HG03108 (cell line): ENCODE measurements around the gene LRRC71.

Source experiments
- ATAC-seq: cut with Tn5 transposase; IDR thresholded peaks from one replicate; pipeline ENCODE4 v1.9.1; 2021; ENCODE audit warnings: moderate library complexity; ENCODE audit not compliant: unreplicated experiment

LRRC71 gene

DNA sequence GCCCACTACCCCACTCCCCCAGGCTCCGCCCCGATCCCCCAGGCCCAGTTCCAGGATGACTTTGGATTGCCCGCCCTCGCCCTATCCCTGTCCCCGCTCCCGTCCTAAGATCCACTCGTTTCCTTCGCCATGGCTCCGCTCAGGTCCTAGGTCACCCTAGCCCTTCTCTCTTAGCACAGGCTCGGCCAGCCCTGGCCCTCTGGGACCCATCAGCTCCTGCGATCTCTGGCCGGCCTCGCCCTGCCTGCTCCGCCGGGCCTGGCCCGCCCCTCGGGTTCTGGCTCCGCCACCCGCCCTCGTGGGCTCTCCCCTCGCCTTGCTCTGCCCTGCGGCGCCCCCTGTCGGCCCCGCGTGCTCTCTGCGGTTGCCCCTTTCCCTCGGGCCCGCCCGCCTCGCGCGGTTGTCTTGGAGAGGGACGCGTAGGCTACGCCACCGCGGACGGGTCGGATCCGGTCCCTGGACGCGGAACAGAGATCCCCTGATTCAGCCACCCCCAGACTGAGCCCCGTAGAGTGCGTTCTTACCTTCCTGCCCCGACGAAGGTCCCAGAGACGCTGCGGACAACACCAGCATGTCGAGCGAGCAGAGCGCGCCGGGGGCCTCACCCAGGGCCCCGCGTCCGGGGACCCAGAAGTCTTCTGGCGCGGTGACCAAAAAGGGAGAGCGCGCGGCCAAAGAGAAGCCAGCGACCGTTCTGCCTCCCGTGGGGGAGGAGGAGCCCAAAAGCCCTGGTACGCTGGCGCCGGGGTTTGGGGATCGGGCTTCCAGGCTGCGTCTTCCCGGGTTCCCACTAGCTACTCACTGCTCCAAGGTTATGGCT, at the start of gene LRRC71:
TSS of gene LRRC71 (plus strand) at position 400 of the 820 bp plus-strand sequence. CDS start at position 572, 172 bp downstream.
- no peak for ATAC-seq

DNA sequence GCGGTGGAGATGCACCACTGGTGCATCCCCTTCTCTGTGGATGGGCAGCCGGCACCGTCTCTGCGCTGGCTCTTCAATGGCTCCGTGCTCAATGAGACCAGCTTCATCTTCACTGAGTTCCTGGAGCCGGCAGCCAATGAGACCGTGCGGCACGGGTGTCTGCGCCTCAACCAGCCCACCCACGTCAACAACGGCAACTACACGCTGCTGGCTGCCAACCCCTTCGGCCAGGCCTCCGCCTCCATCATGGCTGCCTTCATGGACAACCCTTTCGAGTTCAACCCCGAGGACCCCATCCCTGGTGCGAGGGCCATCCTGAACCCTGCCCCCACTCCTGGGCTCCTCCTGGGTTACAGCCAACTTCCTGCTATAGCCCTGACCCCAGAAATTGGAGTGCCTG, 46.8 kb upstream of the LRRC71 start:
- no peak for ATAC-seq

DNA sequence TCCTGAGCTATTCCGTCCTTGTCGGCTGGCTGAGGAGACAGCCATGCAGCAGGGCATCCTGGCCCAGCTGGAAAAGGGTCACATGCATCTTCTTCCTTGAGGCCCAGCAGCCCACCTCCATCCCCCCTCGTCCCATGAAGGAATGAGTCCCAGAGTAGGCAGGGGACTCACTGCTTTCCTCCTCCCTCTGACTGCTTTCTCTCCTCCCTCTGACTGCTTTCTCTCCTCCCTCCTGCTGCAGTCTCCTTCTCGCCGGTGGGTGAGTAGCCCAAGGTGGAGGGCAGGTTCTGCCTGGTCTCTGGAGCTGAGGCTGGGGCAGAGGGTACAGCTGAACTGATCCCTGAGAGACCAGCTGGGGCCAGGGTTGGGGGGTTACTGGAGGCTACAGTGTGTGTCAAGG, 46.3 kb upstream of the LRRC71 start:
- no peak for ATAC-seq

DNA sequence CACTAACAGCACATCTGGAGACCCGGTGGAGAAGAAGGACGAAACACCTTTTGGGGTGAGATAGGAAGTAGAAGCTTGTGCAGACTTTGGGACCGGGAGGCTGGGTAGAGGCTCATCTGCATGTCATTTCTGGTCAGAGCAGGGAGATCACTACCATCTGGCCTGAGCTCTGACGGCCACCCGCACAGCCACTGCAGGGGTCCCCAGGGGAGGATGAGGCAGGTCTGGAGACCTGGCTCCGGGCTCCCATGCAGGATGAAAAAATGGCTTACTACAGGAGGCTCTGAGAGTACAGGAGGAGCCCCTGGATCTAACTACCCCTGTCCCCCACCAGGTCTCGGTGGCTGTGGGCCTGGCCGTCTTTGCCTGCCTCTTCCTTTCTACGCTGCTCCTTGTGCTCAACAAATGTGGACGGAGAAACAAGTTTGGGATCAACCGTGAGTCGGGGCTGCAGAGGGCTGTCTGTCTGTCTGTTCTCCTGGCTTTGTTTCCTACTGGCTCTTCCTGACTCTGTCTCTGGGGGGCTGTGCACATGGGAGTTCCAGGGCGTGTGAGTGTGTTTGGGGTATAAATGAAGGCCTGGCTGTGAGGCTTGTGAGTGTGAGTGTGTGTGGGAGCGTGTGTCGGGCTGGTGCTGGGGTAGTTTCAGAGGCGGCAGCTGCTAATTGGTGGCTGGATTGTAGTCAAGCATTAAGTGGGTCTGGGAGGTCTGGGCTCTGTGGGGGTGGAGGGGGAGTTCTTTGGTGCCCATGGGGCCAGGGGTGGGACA, 45.7 kb upstream of the LRRC71 start:
- ATAC-seq = no peak

DNA sequence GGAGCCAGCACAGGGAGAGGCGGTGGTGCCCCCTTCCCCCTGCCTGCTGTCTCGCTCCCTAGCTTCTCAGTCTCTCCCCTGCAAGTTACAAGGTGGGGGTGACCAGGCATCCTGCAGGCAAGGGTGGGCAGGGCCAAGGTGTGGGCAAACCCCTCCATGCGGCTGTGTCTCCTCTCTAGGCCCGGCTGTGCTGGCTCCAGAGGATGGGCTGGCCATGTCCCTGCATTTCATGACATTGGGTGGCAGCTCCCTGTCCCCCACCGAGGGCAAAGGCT, 45.2 kb upstream of the LRRC71 start:
- no peak for ATAC-seq

DNA sequence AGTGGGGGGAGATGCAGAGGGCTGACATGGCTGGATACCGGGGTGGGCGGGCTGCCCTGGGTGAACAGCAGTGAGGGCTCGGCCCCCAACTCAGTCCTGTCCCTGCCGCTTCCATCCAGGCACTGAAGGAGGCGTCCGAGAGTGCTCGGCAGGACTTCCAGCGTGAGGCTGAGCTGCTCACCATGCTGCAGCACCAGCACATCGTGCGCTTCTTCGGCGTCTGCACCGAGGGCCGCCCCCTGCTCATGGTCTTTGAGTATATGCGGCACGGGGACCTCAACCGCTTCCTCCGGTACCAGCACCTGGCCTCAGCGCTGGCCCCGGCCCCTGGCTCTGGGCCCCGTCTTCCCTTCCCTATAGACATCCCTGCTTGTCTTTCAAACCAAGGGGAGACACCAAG, 44.2 kb upstream of the LRRC71 start:
- ATAC-seq = no peak

DNA sequence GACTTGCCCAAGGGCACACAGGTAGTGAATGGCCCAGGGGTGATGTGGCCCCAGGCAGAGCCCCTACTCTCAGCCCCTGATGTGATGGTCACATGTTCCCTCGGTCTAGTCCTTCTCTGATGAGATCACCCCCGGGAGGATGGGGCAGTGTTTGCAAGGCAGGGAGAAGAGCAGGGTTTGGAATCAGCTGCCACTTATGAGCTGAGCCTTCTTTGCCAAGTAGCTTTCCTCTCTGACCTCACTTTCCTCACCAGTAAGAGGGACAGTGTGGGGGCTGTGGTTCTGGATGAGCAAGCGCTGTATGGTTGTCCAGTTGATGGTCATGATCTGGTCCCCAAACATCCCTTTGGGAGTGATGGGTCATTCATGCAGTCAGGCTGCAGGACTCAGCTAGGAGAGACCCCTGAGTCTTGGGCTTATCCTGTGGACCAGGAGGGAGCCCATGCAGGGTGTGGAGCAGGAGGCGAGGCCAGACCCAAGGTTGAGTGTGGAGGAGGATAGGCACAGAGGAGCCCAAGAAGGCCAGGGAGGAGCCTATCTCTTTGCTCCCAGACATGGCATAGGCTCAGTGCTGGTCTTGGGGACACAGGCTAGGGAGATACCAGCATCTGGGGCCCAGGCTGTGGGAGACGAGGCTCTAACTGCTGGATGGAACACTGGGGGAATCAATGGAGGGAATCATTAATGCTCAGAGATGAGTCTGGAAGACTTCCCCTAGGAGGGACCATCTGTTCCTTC, 42.8 kb upstream of the LRRC71 start:
- no peak for ATAC-seq

DNA sequence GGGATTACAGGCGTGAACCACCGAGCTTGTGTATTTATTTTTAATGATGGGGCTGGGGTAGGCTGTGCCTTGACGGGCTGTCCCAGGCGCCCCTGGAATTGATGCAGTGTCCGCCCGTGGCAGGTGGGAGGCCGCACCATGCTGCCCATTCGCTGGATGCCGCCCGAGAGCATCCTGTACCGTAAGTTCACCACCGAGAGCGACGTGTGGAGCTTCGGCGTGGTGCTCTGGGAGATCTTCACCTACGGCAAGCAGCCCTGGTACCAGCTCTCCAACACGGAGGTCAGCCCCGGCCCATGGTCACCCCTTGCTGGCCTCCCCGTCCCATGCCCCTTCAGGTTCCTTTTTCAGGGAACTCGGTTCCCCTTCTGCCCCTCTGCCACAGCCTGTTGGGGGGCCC, 40.6 kb upstream of the LRRC71 start:
- no peak for ATAC-seq

DNA sequence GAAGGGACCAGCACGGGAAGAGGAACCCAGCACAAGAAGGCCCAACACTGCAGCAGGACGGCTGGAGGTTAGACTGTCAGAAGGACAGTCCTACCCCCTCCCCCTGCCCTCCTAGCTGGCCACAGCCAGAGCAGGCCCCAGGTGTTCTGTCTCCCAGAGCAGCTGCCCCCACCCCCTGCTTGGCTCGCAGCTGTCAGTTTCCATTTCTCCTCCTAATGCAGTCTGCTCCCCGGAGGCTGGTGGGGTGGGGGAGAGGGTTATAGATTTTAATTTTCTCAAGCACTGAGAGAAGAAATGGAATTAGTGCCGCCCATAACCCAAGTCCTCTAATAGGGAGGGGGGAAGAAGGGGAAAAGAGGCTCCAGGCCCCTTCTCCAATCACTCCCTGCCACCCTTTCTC, 40.0 kb upstream of the LRRC71 start:
- ATAC-seq = no peak

DNA sequence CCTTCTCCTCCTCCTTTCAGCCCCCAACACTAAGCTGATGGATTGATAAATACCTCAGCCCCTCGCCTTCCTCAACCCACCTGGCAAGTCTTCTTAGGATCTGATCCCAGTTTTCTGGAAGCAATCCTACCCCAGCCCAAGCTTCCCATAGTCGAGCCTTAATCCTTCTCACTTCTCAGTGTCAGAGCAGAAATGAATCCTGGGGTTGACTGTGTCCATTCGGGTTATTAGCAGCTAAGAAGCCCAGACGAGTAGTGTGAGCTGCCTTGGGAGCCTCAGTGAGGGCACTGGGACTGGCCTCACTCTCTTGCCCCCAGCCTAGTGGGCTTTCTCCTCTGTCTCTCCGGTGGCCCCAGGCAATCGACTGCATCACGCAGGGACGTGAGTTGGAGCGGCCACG, 39.3 kb upstream of the LRRC71 start:
- no peak for ATAC-seq

DNA sequence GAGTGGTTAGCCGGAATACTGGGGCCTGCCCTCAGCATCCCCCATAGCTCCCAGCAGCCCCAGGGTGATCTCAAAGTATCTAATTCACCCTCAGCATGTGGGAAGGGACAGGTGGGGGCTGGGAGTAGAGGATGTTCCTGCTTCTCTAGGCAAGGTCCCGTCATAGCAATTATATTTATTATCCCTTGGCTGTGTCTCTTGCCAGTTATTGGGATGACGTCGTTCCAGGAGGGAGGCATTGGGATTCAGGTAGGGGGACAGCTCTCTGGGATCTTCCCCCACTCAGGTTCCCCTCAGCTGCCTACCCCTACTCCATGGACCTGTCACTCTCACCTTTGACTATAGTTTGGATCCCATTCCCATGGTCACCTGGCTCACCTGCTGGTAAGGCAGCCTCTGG, 38.8 kb upstream of the LRRC71 start:
- ATAC-seq = no peak

DNA sequence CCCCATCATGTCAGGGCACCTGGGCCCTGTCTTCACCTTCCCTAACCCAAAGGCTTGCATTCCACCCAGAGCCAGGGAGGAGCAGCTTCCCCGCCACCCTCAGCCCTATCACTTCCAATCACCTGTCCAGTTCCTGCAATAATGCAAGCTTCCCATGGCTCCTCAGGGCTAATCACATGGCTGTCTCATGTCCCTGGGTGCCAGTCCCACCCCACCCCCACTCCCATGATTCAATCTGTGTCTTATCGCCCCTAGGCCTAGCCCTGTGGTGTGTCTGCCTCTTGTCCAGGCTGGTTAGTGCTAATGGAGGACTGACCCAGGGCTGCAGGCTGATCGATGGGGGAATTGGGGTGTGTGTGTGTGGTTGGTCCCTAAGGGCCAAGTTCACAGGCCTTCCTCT, 37.9 kb upstream of the LRRC71 start:
- no peak for ATAC-seq

DNA sequence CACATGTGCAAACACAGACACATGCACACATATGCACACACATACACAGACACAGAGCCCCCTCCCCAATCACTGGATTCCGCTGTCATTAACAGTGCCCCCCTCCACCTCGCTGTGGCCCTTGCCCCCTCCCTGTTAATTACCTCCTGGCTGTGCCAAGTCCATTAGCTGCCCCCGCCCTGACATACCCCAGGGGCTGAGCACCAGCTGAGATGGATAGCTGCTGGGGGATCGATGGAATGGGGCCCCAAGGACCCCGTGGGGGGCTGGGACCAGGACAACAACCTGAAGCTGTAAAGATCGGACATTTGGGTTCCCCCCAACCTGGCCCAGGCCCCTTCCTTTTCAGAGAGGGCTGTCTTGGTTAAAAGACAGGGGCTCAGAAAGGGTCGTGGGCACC, 36.5 kb upstream of the LRRC71 start:
- no peak for ATAC-seq

DNA sequence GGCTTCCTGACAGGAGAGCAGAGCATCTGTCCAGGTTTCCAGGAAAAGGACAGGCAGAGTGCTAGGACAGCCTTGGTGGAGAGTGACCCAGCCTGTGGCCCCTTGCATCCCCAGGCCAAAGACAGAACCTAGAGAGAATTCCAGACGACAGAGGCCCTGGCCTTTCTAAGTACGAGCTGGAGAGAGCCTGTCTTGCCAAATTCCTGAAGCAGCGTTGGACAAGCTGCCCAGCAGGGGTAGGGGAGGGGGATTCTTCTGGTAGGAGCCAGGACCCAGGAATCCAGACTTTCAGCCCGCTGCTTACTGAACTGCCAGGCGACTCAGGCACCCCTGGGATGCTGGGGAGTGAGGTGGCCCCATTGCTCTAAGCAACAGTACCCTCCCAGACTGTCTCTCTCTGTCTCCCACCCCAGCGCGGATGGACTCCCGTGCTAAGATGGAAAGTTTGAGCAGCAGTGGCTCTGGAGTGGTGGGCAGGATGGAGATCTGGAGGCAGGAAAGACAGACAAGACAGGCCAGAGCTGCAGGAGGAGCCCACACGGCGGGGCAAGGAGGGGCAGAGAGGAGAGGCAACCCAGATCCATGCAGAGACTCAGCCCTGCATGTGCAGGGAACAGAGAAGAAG, 35.8 kb upstream of the LRRC71 start:
- no peak for ATAC-seq

DNA sequence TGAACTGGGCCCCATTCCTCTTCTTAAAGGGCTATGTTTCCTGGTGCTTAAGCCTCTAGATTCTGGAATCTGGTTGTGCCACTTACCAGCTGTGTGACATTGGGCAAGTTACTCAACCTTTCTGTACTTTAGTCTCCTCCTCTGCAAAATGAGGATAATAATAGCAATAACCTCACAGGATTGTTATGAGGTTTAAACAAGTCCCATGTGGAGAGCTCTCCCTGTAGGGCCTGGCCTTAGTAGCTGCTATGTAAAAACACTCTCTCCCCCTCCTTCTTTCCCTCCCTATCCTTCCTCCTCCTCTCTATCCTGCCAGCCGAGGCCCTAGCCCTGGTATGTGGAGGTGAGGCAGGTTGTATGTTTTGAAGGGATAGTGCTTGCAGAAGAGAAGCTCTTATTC, 35.1 kb upstream of the LRRC71 start:
- no peak for ATAC-seq

DNA sequence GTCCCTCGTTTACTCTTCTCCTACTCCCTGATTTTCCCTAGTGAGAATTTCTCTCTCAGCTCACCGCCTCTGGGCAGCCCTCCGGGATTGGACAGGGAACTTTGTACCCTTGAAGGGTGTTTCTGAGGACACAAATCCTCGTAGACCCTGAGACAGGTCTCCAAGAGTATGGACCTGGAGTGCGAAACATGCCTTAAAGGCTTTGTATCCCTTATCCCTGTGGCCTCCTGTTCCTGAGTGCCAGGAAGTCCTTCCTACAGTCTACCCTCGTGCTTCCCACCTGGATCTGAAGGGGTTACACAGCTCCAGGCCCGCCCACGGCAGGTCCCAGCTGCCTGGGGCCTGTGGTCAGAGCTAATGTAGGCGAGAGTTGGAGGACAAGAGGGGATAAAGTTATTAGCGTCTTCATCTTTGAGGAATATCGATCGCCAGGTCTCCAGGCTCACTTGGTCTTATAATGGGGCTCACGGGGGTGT, 34.5 kb upstream of the LRRC71 start:
- ATAC-seq = no peak

DNA sequence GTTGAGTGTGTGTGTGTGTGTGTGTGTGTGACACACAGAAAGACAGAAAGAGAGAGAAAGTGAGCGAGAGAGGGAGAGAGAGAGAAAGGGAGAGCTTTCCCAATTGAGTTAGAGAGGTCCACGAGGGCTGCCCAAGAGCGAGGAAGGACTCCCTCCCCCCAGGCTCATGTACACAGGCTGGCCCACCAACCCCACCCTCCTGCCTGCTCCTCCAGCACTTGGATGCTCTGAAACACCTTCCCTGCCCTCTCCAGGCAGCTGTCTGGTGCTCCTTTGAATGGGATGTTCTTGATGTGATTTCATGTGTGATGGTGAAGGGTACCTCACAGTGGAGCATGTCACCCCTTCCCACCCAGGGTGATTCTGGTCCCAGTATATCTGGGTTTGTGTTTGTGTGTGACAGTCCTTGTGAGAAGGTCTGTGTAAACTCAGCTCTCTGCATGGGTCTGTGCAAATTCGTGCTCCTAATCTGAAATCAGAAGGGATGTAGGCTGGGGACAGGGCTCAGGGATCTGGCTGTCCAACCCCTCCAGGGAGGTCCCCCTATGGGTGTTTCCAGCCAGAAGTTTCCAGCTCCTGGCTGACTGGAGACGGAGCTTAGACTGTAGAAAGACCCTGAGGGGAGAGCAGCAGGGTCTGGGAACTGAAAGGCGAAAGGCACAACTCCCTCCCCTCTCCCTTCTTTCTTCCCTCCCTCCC, 33.7 kb upstream of the LRRC71 start:
- ATAC-seq = no peak

DNA sequence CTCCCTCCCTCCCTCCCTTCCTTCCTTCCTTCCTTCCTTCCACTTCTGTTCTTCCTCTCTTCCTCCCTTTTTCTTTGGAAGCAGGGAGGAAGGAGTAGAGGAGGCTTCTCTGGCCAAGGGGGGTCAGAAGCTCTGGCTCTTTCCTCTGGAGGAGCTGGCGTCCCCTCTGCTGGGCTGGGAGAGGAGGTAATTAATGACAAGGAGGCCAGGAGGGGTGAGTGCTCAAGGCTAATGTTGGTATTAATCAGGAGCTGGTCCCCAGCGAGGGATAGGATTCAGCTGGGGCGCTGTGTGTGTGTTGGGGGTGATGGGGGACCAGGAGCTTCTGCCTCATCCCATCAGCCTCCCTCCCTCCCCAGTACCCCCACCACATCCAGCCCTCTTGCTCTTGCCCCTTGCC, 33.1 kb upstream of the LRRC71 start:
- no peak for ATAC-seq

DNA sequence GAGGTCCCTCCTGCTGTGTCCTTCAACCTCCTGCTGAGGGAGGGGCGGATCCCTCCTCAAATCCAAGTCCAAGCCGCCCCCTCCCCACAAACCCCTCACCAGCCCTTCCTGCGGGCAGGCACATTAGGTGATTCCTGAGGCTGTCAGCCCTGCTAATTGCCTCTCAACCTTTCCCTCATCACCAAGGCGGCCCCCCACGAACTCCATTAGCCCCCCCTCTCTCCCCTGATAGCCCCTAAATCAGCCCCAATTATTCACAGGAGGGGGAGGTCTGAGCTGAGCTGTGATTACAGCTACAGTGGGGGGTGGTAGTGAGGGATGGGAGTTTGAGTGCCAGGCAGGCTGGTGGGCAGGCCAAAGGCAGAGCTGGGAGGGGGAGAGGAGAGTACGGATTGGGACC, 32.7 kb upstream of the LRRC71 start:
- ATAC-seq = no peak

DNA sequence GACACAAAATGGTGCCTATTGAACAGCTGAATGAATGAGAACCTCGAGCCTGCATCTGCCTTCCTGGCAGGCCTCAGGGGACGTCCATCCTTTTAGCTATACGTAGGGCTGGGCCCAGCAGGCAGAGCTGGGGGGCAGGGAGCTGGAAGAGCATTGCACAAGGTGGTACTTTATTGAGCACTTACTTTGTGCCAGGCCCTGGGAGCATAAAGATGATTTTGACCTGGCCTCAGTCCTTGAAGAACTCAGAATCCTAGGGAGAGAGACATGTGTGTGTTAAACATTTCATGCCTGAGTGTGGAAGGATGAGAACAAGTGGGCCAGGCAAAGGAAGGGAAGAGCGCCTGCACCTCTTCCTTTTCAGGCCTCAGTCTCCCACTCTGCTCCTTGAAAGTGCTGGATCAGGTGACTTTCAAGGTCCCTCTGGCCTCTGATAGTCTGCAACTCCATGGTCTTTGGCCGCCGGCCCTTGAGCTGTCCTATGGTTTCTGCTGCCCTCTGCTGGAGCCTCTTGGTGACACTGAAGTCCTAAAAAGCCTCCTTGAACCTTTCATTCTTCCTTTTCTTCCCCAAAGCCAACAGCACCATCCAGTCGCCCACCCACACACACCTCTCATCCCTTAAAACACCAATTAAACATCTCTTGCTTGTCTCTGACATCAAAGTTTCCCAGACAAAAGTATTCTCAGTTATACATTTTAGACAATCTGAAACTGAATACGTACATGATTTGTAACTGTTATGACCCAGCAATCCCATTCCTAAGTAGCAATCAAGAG, 30.4 kb upstream of the LRRC71 start:
- peak; percentile 57 for ATAC-seq
